Activated naive CD8-positive, alpha-beta T cell (primary cell): Measurements from ENCODE around the gene CEP63.

Source experiments
- H3K27ac Mint-ChIP-seq: one replicate; pipeline ENCODE4 v1.8.0; 2021; ENCODE audit warnings: mixed read lengths
- H3K27me3 Mint-ChIP-seq: one replicate; pipeline ENCODE4 v1.8.0; 2021; ENCODE audit warnings: mixed read lengths
- H3K36me3 Mint-ChIP-seq: one replicate; pipeline ENCODE4 v1.8.0; 2021; ENCODE audit warnings: mixed read lengths
- H3K4me1 Mint-ChIP-seq: one replicate; pipeline ENCODE4 v1.8.0; 2021; ENCODE audit warnings: low read depth, mixed read lengths
- H3K4me3 Mint-ChIP-seq: one replicate; pipeline ENCODE4 v1.8.0; 2021; ENCODE audit warnings: mild to moderate bottlenecking, mixed read lengths
- H3K9me3 Mint-ChIP-seq: one replicate; pipeline ENCODE4 v1.8.0; 2021; ENCODE audit warnings: low read depth, mixed read lengths

CEP63 gene

DNA sequence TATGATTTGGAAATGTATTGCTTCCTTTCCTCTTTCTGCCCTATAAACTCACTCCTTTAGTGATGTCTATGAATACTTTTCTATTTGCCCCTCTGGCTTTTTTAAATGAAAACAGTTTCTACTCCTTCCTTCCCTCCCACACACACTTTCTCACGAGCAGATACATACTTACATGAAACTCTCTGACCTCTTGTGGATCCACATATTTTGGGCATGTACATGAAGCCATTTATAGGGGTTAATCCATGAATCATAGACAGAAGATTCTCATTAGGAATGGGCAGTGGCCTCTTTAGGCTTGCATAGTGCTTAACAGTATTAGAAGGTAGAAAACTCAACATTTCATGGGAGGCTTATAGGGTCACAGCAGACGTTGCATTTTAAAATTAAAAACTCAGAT is 24.9 kb upstream of the CEP63 start:
- no peaks in the 10 kb centered on the region for H3K9me3 Mint-ChIP-seq
- no peak overlapping the region for H3K4me3 Mint-ChIP-seq
- no peaks in the 10 kb centered on the region for H3K36me3 Mint-ChIP-seq
- H3K4me1 Mint-ChIP-seq, result no peaks in the 10 kb centered on the region
- no peak overlapping the region for H3K27ac Mint-ChIP-seq
- peaks cover 7% of the 10 kb centered on the region for H3K27me3 Mint-ChIP-seq

DNA sequence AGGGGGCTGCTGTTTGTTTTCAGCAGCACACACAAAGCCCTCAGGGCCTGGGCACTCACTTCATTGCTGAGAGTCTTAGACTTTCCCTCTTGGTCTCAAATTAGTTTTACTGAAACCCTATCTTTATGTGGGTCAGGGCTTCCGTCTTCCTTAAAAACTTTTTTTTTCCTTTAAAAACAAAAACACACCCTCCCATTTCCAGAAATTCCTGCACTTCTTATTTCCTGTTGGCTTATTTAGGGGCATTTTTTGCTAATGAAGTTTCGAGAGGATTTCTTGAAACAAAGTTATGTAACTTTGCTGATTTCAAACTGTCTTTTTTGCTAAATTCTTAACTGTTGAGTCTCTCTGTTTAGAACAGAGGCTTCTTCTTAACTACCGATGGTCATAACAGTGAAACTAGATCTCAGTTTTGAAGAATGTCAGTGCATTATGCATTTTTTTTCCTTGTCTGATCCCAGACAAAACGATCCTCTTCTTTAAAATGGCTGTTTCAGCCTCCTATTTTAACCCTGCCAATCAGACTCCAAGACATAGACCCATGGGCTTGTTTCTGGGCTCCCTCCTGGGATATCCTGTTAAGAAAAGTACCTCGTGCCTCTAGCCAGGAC is 23.4 kb upstream of the CEP63 start:
- peaks cover 5% of the 10 kb centered on the region for H3K27me3 Mint-ChIP-seq
- no peaks in the 10 kb centered on the region for H3K4me1 Mint-ChIP-seq
- no peaks in the 10 kb centered on the region for H3K9me3 Mint-ChIP-seq
- no peak overlapping the region for H3K4me3 Mint-ChIP-seq
- no peaks in the 10 kb centered on the region for H3K36me3 Mint-ChIP-seq
- no peak overlapping the region for H3K27ac Mint-ChIP-seq

DNA sequence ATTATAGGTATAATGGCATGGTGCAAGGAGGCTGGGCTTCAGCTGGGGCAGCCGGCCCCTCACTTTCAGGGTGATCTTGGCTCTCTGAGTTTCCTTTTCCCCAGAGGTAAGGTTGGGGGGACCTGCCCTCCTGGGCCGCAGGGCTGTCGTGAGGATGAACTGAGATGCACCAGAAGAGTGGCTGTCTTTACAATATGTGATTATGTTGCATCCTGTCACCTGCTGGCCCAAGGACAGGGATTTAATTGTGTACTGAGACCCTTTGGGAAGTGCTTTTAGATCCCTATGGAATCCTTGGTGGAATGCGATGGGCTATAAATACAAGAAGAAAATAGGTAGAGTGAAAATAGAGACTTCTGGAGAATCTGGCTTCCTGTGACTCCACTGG is 22.2 kb upstream of the CEP63 start:
- no peak overlapping the region for H3K27ac Mint-ChIP-seq
- H3K36me3 Mint-ChIP-seq, result no peaks in the 10 kb centered on the region
- no peaks in the 10 kb centered on the region for H3K4me1 Mint-ChIP-seq
- no peaks in the 10 kb centered on the region for H3K27me3 Mint-ChIP-seq
- no peak overlapping the region for H3K4me3 Mint-ChIP-seq
- no peaks in the 10 kb centered on the region for H3K9me3 Mint-ChIP-seq

DNA sequence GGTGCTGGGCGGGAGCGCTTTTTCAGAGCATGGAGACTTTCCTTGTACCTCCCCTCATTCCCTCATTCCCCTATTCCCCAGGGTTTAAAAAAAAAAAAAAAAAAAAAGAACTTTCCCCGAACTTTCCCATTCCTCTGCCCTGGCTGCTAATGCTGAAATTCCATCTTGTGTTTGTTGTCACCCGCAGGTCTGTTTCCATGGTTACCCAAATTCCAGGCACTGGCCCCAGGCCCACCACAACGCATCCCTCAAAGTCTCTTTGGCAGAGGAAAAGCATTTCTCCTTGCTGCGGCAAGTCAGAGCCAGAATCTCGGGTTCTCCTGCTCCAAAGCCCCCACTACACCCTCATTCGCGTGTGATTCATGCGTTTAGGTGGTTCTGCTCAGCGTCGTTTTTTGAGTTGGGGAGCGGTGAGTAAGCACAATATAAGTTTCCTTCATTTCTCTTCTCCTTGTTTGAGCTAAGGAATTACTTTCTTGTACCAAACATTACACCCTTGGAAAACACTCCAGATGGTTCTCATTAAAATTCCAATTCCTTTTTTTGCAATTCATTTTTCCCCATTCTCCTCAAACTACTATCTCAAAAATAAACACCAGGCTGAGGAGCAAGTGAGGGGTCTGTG is 21.7 kb upstream of the CEP63 start:
- H3K4me1 Mint-ChIP-seq, result no peaks in the 10 kb centered on the region
- H3K9me3 Mint-ChIP-seq, result no peaks in the 10 kb centered on the region
- no peaks in the 10 kb centered on the region for H3K27me3 Mint-ChIP-seq
- H3K4me3 Mint-ChIP-seq, result no peak overlapping the region
- no peaks in the 10 kb centered on the region for H3K36me3 Mint-ChIP-seq
- H3K27ac Mint-ChIP-seq, result no peak overlapping the region

DNA sequence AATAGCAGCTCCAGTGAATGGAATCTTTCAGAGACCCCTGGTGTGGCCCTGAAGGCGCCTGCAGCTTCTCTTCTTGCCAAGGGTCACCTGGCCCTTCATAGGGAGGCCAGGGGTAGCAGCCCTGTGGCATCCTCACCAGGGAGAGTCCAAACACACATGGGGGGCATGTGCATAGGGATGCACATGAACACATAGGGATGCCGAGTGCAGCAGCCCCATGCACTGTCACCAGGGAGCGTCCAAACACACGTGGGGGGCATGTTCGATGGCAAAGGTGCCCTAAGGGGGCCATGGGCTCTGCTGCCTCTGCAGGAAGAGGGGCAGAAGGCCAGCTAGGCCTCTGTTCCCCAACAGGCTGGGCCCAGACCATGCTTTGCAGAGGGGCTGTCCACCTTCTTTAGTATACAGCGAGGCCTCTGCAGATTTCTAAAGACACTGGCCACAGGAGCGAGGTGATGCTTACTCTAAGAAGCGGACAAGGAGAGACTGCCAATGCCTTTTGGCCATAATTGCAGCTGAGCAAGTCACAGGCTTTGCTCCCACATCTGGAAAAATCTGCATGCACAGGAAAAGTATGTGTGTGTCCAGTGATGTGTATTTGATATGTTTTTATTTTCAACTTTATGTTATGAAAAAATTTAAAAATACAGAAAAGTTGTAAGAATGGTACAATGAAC is 21.0 kb upstream of the CEP63 start:
- no peak overlapping the region for H3K27ac Mint-ChIP-seq
- no peaks in the 10 kb centered on the region for H3K27me3 Mint-ChIP-seq
- H3K4me1 Mint-ChIP-seq, result no peaks in the 10 kb centered on the region
- no peaks in the 10 kb centered on the region for H3K9me3 Mint-ChIP-seq
- H3K36me3 Mint-ChIP-seq, result no peaks in the 10 kb centered on the region
- no peak overlapping the region for H3K4me3 Mint-ChIP-seq

DNA sequence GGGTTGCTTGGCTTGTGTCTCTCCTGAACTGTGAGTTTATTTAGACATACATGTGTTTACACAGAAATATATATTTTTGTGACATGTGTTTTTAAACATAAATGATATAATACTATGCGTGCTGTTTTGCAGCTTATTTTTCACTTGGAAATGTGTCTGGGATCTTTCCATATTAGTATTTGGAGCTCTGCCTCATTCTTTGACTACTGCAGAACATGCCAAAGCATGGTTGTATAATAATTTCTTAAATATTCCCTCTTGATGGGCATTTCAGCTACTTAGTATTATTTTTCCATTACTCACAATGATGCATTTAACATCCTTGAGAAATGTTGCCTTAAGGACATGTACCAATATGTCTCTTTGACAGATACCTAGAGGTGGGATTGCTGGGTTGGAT is 19.5 kb upstream of the CEP63 start:
- no peaks in the 10 kb centered on the region for H3K9me3 Mint-ChIP-seq
- H3K4me1 Mint-ChIP-seq, result no peaks in the 10 kb centered on the region
- H3K36me3 Mint-ChIP-seq, result no peaks in the 10 kb centered on the region
- no peak overlapping the region for H3K27ac Mint-ChIP-seq
- H3K27me3 Mint-ChIP-seq, result no peaks in the 10 kb centered on the region
- H3K4me3 Mint-ChIP-seq, result no peak overlapping the region

DNA sequence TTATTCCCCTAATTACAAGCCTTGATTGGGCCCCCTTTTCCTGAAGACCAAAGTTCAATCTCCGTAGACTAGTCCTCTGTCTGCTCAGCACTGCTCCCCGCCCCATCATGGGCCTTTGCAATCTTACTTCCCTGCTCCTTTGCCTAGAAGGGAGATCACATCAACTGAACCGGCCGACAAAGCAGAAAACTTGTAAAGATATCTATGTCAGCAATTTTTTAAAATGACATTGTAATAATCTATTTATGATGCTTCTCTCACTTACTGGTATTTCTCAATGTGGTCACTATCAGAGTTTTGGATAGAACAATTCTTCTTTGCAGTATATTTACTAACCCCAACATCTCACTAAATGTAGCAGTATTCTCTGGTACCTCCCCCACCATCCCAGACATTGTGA is 17.3 kb upstream of the CEP63 start:
- no peaks in the 10 kb centered on the region for H3K4me1 Mint-ChIP-seq
- H3K9me3 Mint-ChIP-seq, result no peaks in the 10 kb centered on the region
- H3K4me3 Mint-ChIP-seq, result no peak overlapping the region
- H3K27ac Mint-ChIP-seq, result no peak overlapping the region
- H3K27me3 Mint-ChIP-seq, result no peaks in the 10 kb centered on the region
- H3K36me3 Mint-ChIP-seq, result peaks cover 2% of the 10 kb centered on the region

DNA sequence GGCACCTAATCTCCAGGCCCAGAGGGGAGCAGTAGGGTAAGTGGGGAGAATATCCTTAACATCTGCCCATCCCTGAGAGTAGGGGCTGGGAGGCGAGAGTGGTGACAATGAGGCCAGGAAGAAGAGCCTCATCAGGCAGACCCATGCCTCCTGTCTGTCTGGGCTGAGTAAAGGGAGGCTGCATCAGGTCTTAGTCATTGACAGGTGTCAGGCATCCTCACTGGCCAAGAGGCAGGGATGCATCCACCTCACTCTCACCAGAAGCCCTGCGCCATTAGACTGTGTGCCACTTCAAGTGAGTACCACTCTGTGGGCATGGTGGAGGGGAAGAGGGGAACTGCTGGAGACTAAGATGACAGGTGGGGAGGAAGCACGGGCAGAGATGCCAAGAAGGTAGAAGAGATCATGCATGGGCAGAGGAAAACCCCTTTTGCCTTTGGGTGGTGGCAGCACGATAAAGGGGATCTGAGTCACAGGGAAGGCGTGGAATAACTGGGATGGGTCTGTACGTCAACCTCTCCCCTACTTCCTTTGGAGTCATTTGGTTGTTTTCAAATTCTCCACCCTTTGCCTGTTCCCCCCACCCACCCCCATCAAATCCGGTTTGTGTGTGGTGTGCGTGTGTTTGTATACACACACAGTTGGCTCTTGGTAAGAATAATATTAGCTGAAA is 14.2 kb upstream of the CEP63 start:
- H3K4me1 Mint-ChIP-seq, result peaks cover 2% of the 10 kb centered on the region
- no peak overlapping the region for H3K27ac Mint-ChIP-seq
- peaks cover 2% of the 10 kb centered on the region for H3K36me3 Mint-ChIP-seq
- H3K4me3 Mint-ChIP-seq, result no peak overlapping the region
- H3K9me3 Mint-ChIP-seq, result no peaks in the 10 kb centered on the region
- no peaks in the 10 kb centered on the region for H3K27me3 Mint-ChIP-seq

DNA sequence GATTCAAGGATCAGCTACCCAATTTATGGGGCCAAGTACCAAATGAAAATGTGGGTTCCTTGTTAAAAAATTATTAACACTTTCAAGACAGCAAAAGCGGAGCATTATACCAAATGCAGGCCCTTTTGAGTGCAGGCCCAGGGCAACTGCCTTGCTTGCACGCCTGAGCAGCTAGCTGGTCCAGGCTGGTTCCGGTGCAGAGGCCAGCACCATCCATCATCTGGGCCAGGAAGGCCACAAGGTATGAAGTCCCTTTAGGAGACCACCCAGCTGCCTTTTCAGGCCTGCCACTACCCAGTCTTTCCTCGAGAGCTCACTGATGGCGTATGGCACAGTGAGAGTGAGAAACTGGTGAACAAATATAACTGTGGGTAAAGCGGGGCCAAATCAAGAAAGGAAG is 13.0 kb upstream of the CEP63 start:
- Mint-ChIP-seq H3K9me3 (no peaks in the 10 kb centered on the region), H3K4me1 (peaks cover 2% of the 10 kb centered on the region), H3K27me3 (no peaks in the 10 kb centered on the region), H3K4me3 (no peak overlapping the region), H3K27ac (no peak overlapping the region), H3K36me3 (peaks cover 4% of the 10 kb centered on the region)

DNA sequence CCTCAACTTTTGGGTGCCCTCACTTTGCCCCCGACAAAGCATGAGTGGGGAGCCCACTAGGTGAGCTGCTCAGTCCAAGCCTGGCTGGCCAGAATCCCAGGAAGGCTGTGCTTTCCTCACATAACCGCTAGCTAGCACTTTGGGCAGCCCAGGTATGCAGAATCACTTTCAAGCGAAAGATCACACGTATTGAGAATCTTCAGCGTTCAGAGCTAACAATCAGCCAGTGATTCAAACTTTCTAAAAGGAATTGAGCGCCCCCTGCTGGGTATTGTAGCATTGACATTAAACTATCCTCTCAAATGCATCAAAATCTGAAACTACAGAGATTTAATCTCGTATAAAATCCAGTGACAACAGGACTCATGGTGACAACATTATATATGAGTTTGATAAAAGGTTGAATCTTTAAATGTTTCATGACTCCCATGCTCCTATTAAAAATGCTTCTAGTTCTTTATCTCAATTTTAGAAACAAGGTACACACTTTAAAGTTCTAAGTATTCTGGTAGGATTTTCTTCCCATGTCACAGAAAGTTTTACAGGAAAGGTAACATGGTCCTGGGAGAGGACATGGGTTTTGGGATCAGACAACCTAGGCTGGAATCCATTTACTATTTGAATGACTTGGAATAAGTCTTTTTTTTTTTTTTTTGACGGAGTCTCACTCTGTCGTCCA is 11.8 kb upstream of the CEP63 start:
- H3K27me3 Mint-ChIP-seq, result no peaks in the 10 kb centered on the region
- no peak overlapping the region for H3K4me3 Mint-ChIP-seq
- peaks cover 4% of the 10 kb centered on the region for H3K36me3 Mint-ChIP-seq
- H3K27ac Mint-ChIP-seq, result no peak overlapping the region
- no peaks in the 10 kb centered on the region for H3K9me3 Mint-ChIP-seq
- peaks cover 2% of the 10 kb centered on the region for H3K4me1 Mint-ChIP-seq

DNA sequence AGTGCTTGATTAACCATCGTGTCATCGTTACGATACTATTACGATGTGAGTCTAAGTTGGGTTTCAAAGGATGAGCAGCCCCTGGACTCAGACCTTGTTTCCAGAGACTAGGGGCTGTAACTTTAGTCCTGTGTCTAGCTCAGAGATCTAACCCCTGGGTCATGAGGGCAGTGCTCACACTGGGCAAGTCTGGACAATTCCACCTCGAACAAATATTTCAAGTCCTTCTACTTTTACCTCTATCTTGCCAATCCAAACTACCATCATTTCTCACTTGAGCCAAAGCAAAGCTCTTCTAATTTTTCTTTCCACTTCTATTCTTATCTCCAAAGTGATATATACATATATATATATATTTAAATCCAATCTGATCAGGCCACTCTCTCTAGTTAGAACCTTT is 10.9 kb upstream of the CEP63 start:
- no peaks in the 10 kb centered on the region for H3K9me3 Mint-ChIP-seq
- peaks cover 2% of the 10 kb centered on the region for H3K4me1 Mint-ChIP-seq
- no peak overlapping the region for H3K4me3 Mint-ChIP-seq
- no peaks in the 10 kb centered on the region for H3K27me3 Mint-ChIP-seq
- H3K27ac Mint-ChIP-seq, result no peak overlapping the region
- H3K36me3 Mint-ChIP-seq, result peaks cover 4% of the 10 kb centered on the region

DNA sequence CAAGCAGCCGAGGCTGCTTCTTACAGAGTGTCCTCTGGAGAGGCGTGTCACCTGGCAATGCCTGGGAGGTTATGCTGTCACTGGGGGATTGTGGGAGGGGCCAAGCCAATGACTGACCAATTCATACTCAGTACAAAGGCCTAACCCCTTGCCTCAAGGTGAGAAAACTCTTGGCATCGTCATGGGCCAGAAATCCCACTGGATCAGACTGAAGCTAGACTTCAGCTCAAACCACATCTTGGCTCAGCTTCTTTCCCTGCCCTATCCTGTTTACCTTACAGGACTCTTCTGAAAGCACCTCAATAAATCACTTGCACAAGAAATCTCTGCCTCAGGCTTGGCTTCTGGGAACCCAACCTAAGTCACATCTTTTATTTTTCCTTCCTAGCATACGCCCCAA is 9.6 kb upstream of the CEP63 start:
- H3K27ac Mint-ChIP-seq, result no peak overlapping the region
- H3K4me3 Mint-ChIP-seq, result no peak overlapping the region
- H3K27me3 Mint-ChIP-seq, result no peaks in the 10 kb centered on the region
- no peaks in the 10 kb centered on the region for H3K9me3 Mint-ChIP-seq
- H3K4me1 Mint-ChIP-seq, result peaks cover 2% of the 10 kb centered on the region
- peaks cover 4% of the 10 kb centered on the region for H3K36me3 Mint-ChIP-seq

DNA sequence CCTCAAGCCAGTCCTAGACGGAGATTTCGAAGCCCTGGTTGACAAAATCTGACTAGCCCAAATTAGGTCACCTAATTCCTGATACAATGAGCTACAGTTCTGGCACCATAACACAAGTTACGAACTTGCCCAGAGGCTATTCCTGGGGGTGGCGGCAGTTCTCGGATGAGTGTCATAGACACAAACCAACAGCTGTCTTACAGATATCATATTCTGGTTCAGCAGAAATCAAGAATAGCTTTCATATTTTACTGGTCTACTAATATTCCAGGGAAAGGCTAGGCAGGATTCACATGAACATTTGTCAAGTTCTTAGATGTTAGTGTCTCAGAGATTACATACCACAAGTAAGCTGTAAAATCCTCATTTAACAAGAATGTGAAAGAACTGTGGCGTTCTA is 8.9 kb upstream of the CEP63 start:
- Mint-ChIP-seq H3K4me1 (peaks cover 2% of the 10 kb centered on the region), H3K4me3 (no peak overlapping the region), H3K36me3 (peaks cover 2% of the 10 kb centered on the region), H3K27ac (no peak overlapping the region), H3K9me3 (no peaks in the 10 kb centered on the region), H3K27me3 (no peaks in the 10 kb centered on the region)

DNA sequence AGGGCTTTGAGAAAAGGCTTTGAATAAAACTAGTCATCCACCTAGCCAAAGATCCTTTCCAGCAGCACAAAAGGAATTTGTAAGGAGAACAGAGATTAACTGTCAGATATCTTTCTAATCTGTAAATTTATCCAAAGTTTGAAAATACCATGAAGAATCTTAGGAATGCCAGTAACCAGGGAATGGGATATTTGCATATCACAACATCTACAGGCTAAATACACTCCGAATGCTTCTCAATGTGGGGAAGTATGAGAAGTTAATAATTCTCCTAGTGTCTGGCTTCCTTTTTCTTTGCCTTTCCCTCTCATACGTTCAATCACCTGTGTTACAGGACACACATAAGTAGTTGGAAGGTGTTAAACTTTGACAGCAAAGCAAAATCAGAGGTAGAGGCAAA is 7.9 kb upstream of the CEP63 start:
- H3K4me1 Mint-ChIP-seq, result peaks cover 8% of the 10 kb centered on the region
- H3K27ac Mint-ChIP-seq, result no peak overlapping the region
- peaks cover 2% of the 10 kb centered on the region for H3K36me3 Mint-ChIP-seq
- H3K27me3 Mint-ChIP-seq, result no peaks in the 10 kb centered on the region
- H3K4me3 Mint-ChIP-seq, result no peak overlapping the region
- H3K9me3 Mint-ChIP-seq, result no peaks in the 10 kb centered on the region

DNA sequence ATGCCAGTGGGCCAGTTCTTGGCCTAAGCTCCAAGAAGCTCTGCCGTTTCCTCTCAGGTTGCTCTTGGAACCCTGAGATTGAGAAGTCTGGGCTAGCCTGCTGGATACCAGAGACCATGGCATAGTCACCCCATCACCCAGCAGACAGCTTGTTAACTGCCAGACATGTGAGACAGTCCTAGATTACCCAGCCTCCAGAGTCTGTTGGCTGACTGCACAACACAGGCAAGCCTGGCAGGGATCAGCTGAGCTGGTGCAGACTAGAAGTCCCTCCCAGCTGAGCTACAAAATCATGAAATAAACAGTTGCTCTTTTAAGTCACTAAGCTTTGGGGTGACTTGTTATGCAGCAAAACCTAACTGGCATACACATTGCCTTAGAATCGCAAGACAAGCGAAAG is 5.3 kb upstream of the CEP63 start:
- Mint-ChIP-seq H3K36me3 (peaks cover 2% of the 10 kb centered on the region), H3K9me3 (no peaks in the 10 kb centered on the region), H3K27me3 (no peaks in the 10 kb centered on the region), H3K27ac (no peak overlapping the region), H3K4me3 (no peak overlapping the region), H3K4me1 (peaks cover 26% of the 10 kb centered on the region)
